ENCODE results near the gene NHLRC4. TPM values are rescaled to one million over a fixed set of nuclear protein-coding genes. Genes with fewer than 3 reads are reported as not detected.

NHLRC4 gene
- total and polyA plus RNA-seq, 2 of the 8 experiments (the other 6 are each of a cell fraction or from before 2014, with no cell fraction given), result 0.60 to 0.76 TPM

GRCh38 chr16:543301-544164 is 23.3 kb upstream of the NHLRC4 start (continued):
- no peak for TF ChIP-seq CHD7 (IDR thresholded peaks at IDR 0.05; ENCODE audit: insufficient replicate concordance, low read length)
- TF ChIP-seq ATF3 (IDR thresholded peaks at IDR 0.05; ENCODE audit: insufficient read depth, low read depth, low read length), result no peak
- no peak for TF ChIP-seq CTBP2 (IDR thresholded peaks at IDR 0.05; ENCODE audit: borderline replicate concordance, insufficient read depth, insufficient read length, low read length)
- no peak for TF ChIP-seq SP2 (IDR thresholded peaks at IDR 0.05; ENCODE audit: low read length)
- TF ChIP-seq RXRA (IDR thresholded peaks at IDR 0.05; ENCODE audit: insufficient read depth, low read depth, low read length), result no peak
- no peak for TF ChIP-seq CHD1 (IDR thresholded peaks at IDR 0.05; ENCODE audit: low read depth, low read length)
- TF ChIP-seq TEAD4 (IDR thresholded peaks at IDR 0.05; ENCODE audit: low read depth, low read length), result no peak
- no peak for TF ChIP-seq SIRT6 (IDR thresholded peaks at IDR 0.05; ENCODE audit: low read length)
- TF ChIP-seq KDM4A (IDR thresholded peaks at IDR 0.05; ENCODE audit: low read depth, low read length, severe bottlenecking), result no peak

Measured in H1 (cell line).